Measurements from ENCODE around the gene ZMIZ1.

The ZMIZ1 gene

GRCh38 chr10:79068562-79069324 is at the start of gene ZMIZ1:
Gene ZMIZ1 (plus strand): TSS chr10:79068966. CDS start chr10:79201633, 132,667 bp downstream.
- in situ Hi-C loops (cut with HindIII; ENCODE audit: low sequenced_read_pairs) = no loop called here

GRCh38 chr10:79019441-79020014 is 49.2 kb upstream of the ZMIZ1 start:
- in situ Hi-C loops (cut with HindIII; ENCODE audit: low sequenced_read_pairs) = no loop called here

- in situ Hi-C loops (cut with HindIII; ENCODE audit: low sequenced_read_pairs) = no loop called here
These were observed 48.7 kb upstream of the ZMIZ1 start for GRCh38 chr10:79020015-79020491.

GRCh38 chr10:79020605-79021004 is 48.2 kb upstream of the ZMIZ1 start:
- in situ Hi-C loops (cut with HindIII; ENCODE audit: low sequenced_read_pairs) = no loop called here

- in situ Hi-C loops (cut with HindIII; ENCODE audit: low sequenced_read_pairs) = no loop called here
These were observed 47.3 kb upstream of the ZMIZ1 start for GRCh38 chr10:79021331-79021907.

GRCh38 chr10:79021948-79022499 is 46.7 kb upstream of the ZMIZ1 start:
- in situ Hi-C loops (cut with HindIII; ENCODE audit: low sequenced_read_pairs) = no loop called here

GRCh38 chr10:79022565-79023230 is 46.1 kb upstream of the ZMIZ1 start:
- in situ Hi-C loops (cut with HindIII; ENCODE audit: low sequenced_read_pairs) = no loop called here

GRCh38 chr10:79023240-79024162 is 45.3 kb upstream of the ZMIZ1 start:
- in situ Hi-C loops (cut with HindIII; ENCODE audit: low sequenced_read_pairs) = no loop called here

GRCh38 chr10:79024296-79024695 is 44.5 kb upstream of the ZMIZ1 start:
- in situ Hi-C loops (cut with HindIII; ENCODE audit: low sequenced_read_pairs) = no loop called here

- in situ Hi-C loops (cut with HindIII; ENCODE audit: low sequenced_read_pairs) = no loop called here
These were observed 44.0 kb upstream of the ZMIZ1 start for GRCh38 chr10:79024720-79025198.

GRCh38 chr10:79025199-79025832 is 43.5 kb upstream of the ZMIZ1 start:
- in situ Hi-C loops (cut with HindIII; ENCODE audit: low sequenced_read_pairs) = no loop called here

- in situ Hi-C loops (cut with HindIII; ENCODE audit: low sequenced_read_pairs) = no loop called here
These were observed 42.4 kb upstream of the ZMIZ1 start for GRCh38 chr10:79026341-79026761.

- in situ Hi-C loops (cut with HindIII; ENCODE audit: low sequenced_read_pairs) = no loop called here
These were observed 42.0 kb upstream of the ZMIZ1 start for GRCh38 chr10:79026806-79027146.

GRCh38 chr10:79027147-79028055 is 41.4 kb upstream of the ZMIZ1 start:
- in situ Hi-C loops (cut with HindIII; ENCODE audit: low sequenced_read_pairs) = no loop called here

GRCh38 chr10:79028056-79028430 is 40.7 kb upstream of the ZMIZ1 start:
- in situ Hi-C loops (cut with HindIII; ENCODE audit: low sequenced_read_pairs) = no loop called here

- in situ Hi-C loops (cut with HindIII; ENCODE audit: low sequenced_read_pairs) = no loop called here
These were observed 40.2 kb upstream of the ZMIZ1 start for GRCh38 chr10:79028451-79029010.

- in situ Hi-C loops (cut with HindIII; ENCODE audit: low sequenced_read_pairs) = loop anchor here (10.0 kb wide), 2 partner anchors 65 to 745 kb away; no protein-coding TSS in a partner anchor
These were observed 39.0 kb upstream of the ZMIZ1 start for GRCh38 chr10:79029478-79030390.

Measured in endothelial cell of hepatic sinusoid (primary cell).